Measurements from ENCODE around the gene DAD1. TPM values are rescaled to one million over a fixed set of nuclear protein-coding genes. Genes with fewer than 3 reads are reported as not detected.
A peak's percentile ranks its signal among the peaks of the same experiment; 100 is the strongest.

DAD1 gene
- total and polyA plus RNA-seq, 2 of the 8 experiments (the other 6 are each of a cell fraction or from before 2014, with no cell fraction given): 131 to 440 TPM

- peak overlapping the region; percentile 6; the same call in 1 of the 2 replicates for H3K27ac ChIP-seq (ENCODE audit: low read depth, low read length)
- no peak overlapping the region for H4K8ac ChIP-seq (ENCODE audit: extremely low read depth, insufficient read depth, low read length)
- H2BK5ac ChIP-seq (ENCODE audit: low read depth, low read length): peak overlapping the region; percentile 76; the same call in 1 of the 2 replicates
- no peak overlapping the region for H4K91ac ChIP-seq (replicated peaks; ENCODE audit: insufficient read length, low read length)
- no peak overlapping the region for H2AFZ ChIP-seq (ENCODE audit: low read length)
- H2BK120ac ChIP-seq (replicated peaks; ENCODE audit: low read depth, low read length): no peak overlapping the region
- no peaks in the 10 kb centered on the region for H4K20me1 ChIP-seq (replicated peaks in 1 of 2; ENCODE audit: control insufficient read depth in 1 of 2, insufficient read depth in 2 of 2, low read length in 2 of 2)
- no peak overlapping the region for H3K9ac ChIP-seq (replicated peaks in 1 of 4; ENCODE audit: extremely low read depth in 1 of 4, low read depth in 3 of 4, low read length in 3 of 4)
- H3K79me2 ChIP-seq (ENCODE audit: control insufficient read depth in 1 of 2, insufficient read depth in 2 of 2, low read length in 2 of 2): no peaks in the 10 kb centered on the region
- H3K79me1 ChIP-seq (ENCODE audit: low read depth, low read length): no peaks in the 10 kb centered on the region
- H3K4me2 ChIP-seq (ENCODE audit: insufficient read depth in 1 of 2, low read depth in 2 of 2, low read length in 2 of 2): 0 out of 4 replicates have a peak overlapping the region, but pooled peaks of 1 of the 2 experiments have one; percentile 1
- 65% methylated on average over 11 of the region's 11 CpGs; no CpG with 5 or more reads in 1 of the 2 experiments for WGBS, 2 experiments (ENCODE audit: extremely low coverage in 1 of 2, insufficient coverage in 1 of 2, insufficient read length in 1 of 2, insufficient replicate concordance in 2 of 2, low coverage in 1 of 2, low lambda C conversion rate in 2 of 2, missing lambda C conversion rate in 1 of 2)
- ChIA-PET CTCF (ENCODE audit: partially characterized antibody) (interaction anchor here (0.6 to 4.0 kb wide), 9 partner anchors 11 to 179 kb away, joined by 3 to 26 read pairs (median 5); no protein-coding TSS in a partner anchor), POLR2A (ENCODE audit: partially characterized antibody) (interaction anchor here (1.0 to 1.5 kb wide), 3 partner anchors 57 to 272 kb away, joined by 3 read pairs; no protein-coding TSS in a partner anchor)
- peak overlapping the region; percentile 27; the same call in 1 of the 2 replicates for H2BK20ac ChIP-seq (ENCODE audit: low read length)
- H3K23me2 ChIP-seq (ENCODE audit: low read depth, low read length): no peaks in the 10 kb centered on the region
- TF ChIP-seq NRF1 (IDR thresholded peaks at IDR 0.05; ENCODE audit: low read depth, low read length) (no peak), SAP30 (IDR thresholded peaks at IDR 0.05; ENCODE audit: insufficient read depth, insufficient replicate concordance, low read length) (no peak), HDAC6 (IDR thresholded peaks at IDR 0.05; ENCODE audit: low read depth, low read length) (no peak), ZNF274 (IDR thresholded peaks at IDR 0.05; ENCODE audit: borderline replicate concordance, extremely low read depth, low read length) (no peak), KDM1A (IDR thresholded peaks at IDR 0.05; ENCODE audit: borderline replicate concordance, low read length) (no peak), MAFK (IDR thresholded peaks at IDR 0.05; ENCODE audit: low read depth, low read length) (no peak), BCL11A (IDR thresholded peaks at IDR 0.05; ENCODE audit: low read depth in 2 of 2, low read length in 2 of 2) (no peak), CHD2 (IDR thresholded peaks at IDR 0.05; ENCODE audit: low read length) (no peak), CTBP2 (IDR thresholded peaks at IDR 0.05; ENCODE audit: borderline replicate concordance, insufficient read depth, insufficient read length, low read length) (no peak), RXRA (IDR thresholded peaks at IDR 0.05; ENCODE audit: insufficient read depth, low read depth, low read length) (no peak), SIX5 (IDR thresholded peaks at IDR 0.05; ENCODE audit: low read depth, low read length) (no peak)
- H3K4me3 ChIP-seq (ENCODE audit: extremely low read depth in 1 of 4, insufficient read depth in 2 of 4, low read depth in 3 of 4, low read length in 4 of 4): no peak overlapping the region; a peak in 1 of 8 replicates
- H3K56ac ChIP-seq (replicated peaks; ENCODE audit: insufficient read length, low read depth, low read length): peak overlapping the region; percentile 2
- peak overlapping the region; percentile 53; the same call in 1 of the 2 replicates for H3K18ac ChIP-seq (ENCODE audit: extremely low read depth, low read length)
- no peak overlapping the region for H2BK15ac ChIP-seq (ENCODE audit: low read length)
- peak overlapping the region; percentile 20; the same call in 1 of the 2 replicates for H2BK12ac ChIP-seq (ENCODE audit: low read depth, low read length)
- H3K27me3 ChIP-seq (replicated peaks in 1 of 4; ENCODE audit: control insufficient read depth in 3 of 4, extremely low read depth in 1 of 4, insufficient read depth in 3 of 4, low read length in 3 of 4): no peaks in the 10 kb centered on the region; a peak in 2 of 7 replicates
- H3K14ac ChIP-seq (ENCODE audit: insufficient read length): no peak overlapping the region
- no peak overlapping the region for H3K23ac ChIP-seq (ENCODE audit: insufficient read length)
- FAIRE-seq (no peak), DNase-seq (ENCODE audit: low read depth in 1 of 2, low spot score in 2 of 2) (peak in 1 of 2 experiments; percentile 43)
- peaks cover 11 to 21% (median 14%) of the 10 kb centered on the region in 4 experiments for H3K4me1 ChIP-seq (replicated peaks in 1 of 4; ENCODE audit: control insufficient read depth in 3 of 4, insufficient read depth in 4 of 4, low read length in 3 of 4)
- no peaks in the 10 kb centered on the region for H3K36me3 ChIP-seq (ENCODE audit: control insufficient read depth in 2 of 4, insufficient read depth in 4 of 4, low read length in 3 of 4)
- H4K5ac ChIP-seq (ENCODE audit: insufficient read length, low read depth, low read length): no peak overlapping the region
- no peak overlapping the region for H2AK5ac ChIP-seq (ENCODE audit: low read depth, low read length)
- no peak overlapping the region for H3K4ac ChIP-seq (replicated peaks; ENCODE audit: insufficient read length, low read depth, low read length)
- H3K9me3 ChIP-seq (ENCODE audit: insufficient read depth in 2 of 2, low read depth in 1 of 2, low read length in 1 of 2): no peaks in the 10 kb centered on the region
These were observed 38.9 kb downstream of the DAD1 start for GRCh38 chr14:22549981-22550673.
